Heart right ventricle (tissue), 16 donors: ENCODE measurements around the gene GLRX5. TPM values are rescaled to one million over a fixed set of nuclear protein-coding genes. Genes with fewer than 3 reads are reported as not detected.
"Not testable (repeated sequence)": the region's sequence is repeated elsewhere in the genome, so short reads cannot be mapped to it uniquely, and the experiment has no call there.

ENCODE experiments used
- ATAC-seq, 8 donors: fragments of 200-7000 bp; cut with Tn5 transposase; one replicate each; pipeline ENCODE4 v1.9.1; 2020; ENCODE audit warnings: mild to moderate bottlenecking in 8 of 8, moderate library complexity in 8 of 8, moderate number of reproducible peaks in 1 of 8
- DNase-seq, 2 donors: peaks; one replicate each; pipeline ENCODE4 v3.0.0-alpha.2; 2020
- H3K27ac ChIP-seq, 10 donors: fragments of 200-600 bp; sonication (generic) in 2 of 10; one replicate each; pipeline versions ENCODE4 v1.5.0 to v1.8.0; 2020 to 2022; ENCODE audit warnings: mild to moderate bottlenecking in 3 of 10
- H3K27me3 ChIP-seq, 7 donors: fragments of 200-600 bp; one replicate each; pipeline ENCODE4 v1.8.0; 2021 to 2022; ENCODE audit warnings: mild to moderate bottlenecking in 2 of 7
- H3K36me3 ChIP-seq, 9 donors: fragments of 200-600 bp; sonication (generic) in 1 of 9; one replicate each; pipeline versions ENCODE4 v1.5.0 to v1.8.0; 2020 to 2022; ENCODE audit warnings: mild to moderate bottlenecking in 2 of 9
- H3K4me1 ChIP-seq, 9 donors: fragments of 200-600 bp; sonication (generic) in 1 of 9; one replicate each; pipeline versions ENCODE4 v1.5.0 to v1.8.0; 2020 to 2022; ENCODE audit warnings: mild to moderate bottlenecking in 4 of 9
- H3K4me3 ChIP-seq, 10 donors: fragments of 200-600 bp; sonication (generic) in 2 of 10; one replicate each; pipeline versions ENCODE4 v1.5.0 to v1.8.0; 2020 to 2022; ENCODE audit warnings: mild to moderate bottlenecking in 7 of 10, moderate library complexity in 2 of 10
- H3K9me3 ChIP-seq, 11 donors: fragments of 200-600 bp in 10 of 11; sonication (generic) in 2 of 11; one replicate each; pipeline versions ENCODE4 v1.5.0 to v1.8.0; 2013 to 2022; ENCODE audit warnings: mild to moderate bottlenecking in 2 of 11, control low read depth in 1 of 11, moderate library complexity in 1 of 11
- CTCF ChIP-seq, 9 donors: fragments of 200-600 bp; sonication (generic) in 2 of 9; IDR thresholded peaks; one replicate each; pipeline versions ENCODE4 v1.5.0 to v1.8.0; 2021 to 2022; ENCODE audit warnings: antibody characterized with exemption in 9 of 9, mild to moderate bottlenecking in 5 of 9, moderate library complexity in 1 of 9
- WGBS, 2 donors: extraction: QIAGEN DNeasy Blood & Tissue Kit; methylation state at CpG; one replicate each; pipeline ENCODE4 v1.1.7; 2013; ENCODE audit warnings: inconsistent platforms in 1 of 2; 5-methylcytosine and 5-hydroxymethylcytosine counted together
- intact Hi-C, 10 donors: fragments of 100-400 bp; cut with DNase I; formaldehyde crosslinking; loops; one replicate each; pipeline versions ENCODE4 v1.11.1 to v1.14.2; 2022
- polyA plus RNA-seq, 2 donors: library from polyadenylated mRNA; stranded (reverse); fragments of 200-250 nt; gene quantifications; one replicate each; pipeline ENCODE4 v1.2.3, GENCODE V29; 2013
- total RNA-seq, 10 donors: library from RNA; stranded (reverse); fragmentation: NEBNext Ultra II Directional in 3 of 10; extraction: Animal tissue kit (Norgen Biotek cat#: 25700) in 3 of 10; gene quantifications; one replicate each; pipeline versions ENCODE4 v1.2.1 to v1.2.4, GENCODE V29; 2021 to 2023
- donor health status: Arrhythmogenic right ventricular cardiomyopathy.
- donor health status: ischemic (EF 13 %, LVEDD 7.1; RV severe dilation, severe dysfunction).
- donor health status: healthy with polysubstance abuse.
- donor health status: DM: no; HTN: yes; CAD: no.
- donor health status: DM: no; HTN: no; CAD: no.
- donor health status: ischemic (EF 25% LVEDD 6.9; RV normal size, moderate dysfunction).
- donor health status: ischemic (EF 25% LVEDD 5.7; RV mildly dilated, moderate dysfunction).
- donor health status: healthy.
- donor health status: DM: yes; HTN: yes; CAD: no.
- donor health status: Ischemic cardiomyopathy.
- donor health status: ischemic (EF 35%, LVEDD 5.7; RV mildly dilated, moderate dysfunction).
- donor health status: nonischemic (EF 11% LVEDD 7.7; RV severe dilation, severe dysfunction).
- donor health status: DM: yes; HTN: yes; CAD: no.
- donor health status: PGD.
- donor health status: ischemic (EF 29% LVEDD 5.4; RV normal size, mild dysfunction).
- donor health status: nonischemic (EF 23%, LVEDD 6.1; RV moderate dilation, normal function).

Gene GLRX5
- total and polyA plus RNA-seq, 12 donors, result 49.8 to 121 (median 86.8) TPM

GRCh38 chr14:95573313-95573712 lies 38.5 kb downstream of the GLRX5 start:
- Histone ChIP-seq H3K4me3 (no peak overlapping the region), H3K36me3 (no peaks in the 10 kb centered on the region), H3K4me1 (no peaks in the 10 kb centered on the region), H3K9me3 (no peaks in the 10 kb centered on the region), H3K27ac (no peak overlapping the region), H3K27me3 (peaks cover 0 to 5% (median 0%) of the 10 kb centered on the region in 7 donors)
- WGBS, 2 donors, result 94 to 95% methylated on average over 7 of the region's 7 CpGs
- DNase-seq, result no peak
- no peak for ATAC-seq
- no peak for TF ChIP-seq CTCF (IDR thresholded peaks at IDR 0.05)
- intact Hi-C loops, result no loop called here

- Histone ChIP-seq H3K9me3 (no peaks in the 10 kb centered on the region), H3K4me3 (no peak overlapping the region), H3K27ac (no peak overlapping the region), H3K27me3 (peaks cover 0 to 5% (median 0%) of the 10 kb centered on the region in 7 donors), H3K4me1 (no peaks in the 10 kb centered on the region), H3K36me3 (no peaks in the 10 kb centered on the region)
- intact Hi-C loops, result no loop called here
- no peak for TF ChIP-seq CTCF (IDR thresholded peaks at IDR 0.05)
- ATAC-seq, result no peak
- DNase-seq, result no peak
- WGBS, 2 donors, result 33 to 37% methylated on average over 3 of the region's 3 CpGs
These were observed 41.1 kb downstream of the GLRX5 start for GRCh38 chr14:95575840-95576473.

- Histone ChIP-seq H3K27me3 (peaks cover 0 to 5% (median 0%) of the 10 kb centered on the region in 7 donors), H3K4me1 (no peaks in the 10 kb centered on the region), H3K4me3 (no peak overlapping the region), H3K9me3 (no peaks in the 10 kb centered on the region), H3K27ac (no peak overlapping the region), H3K36me3 (no peaks in the 10 kb centered on the region)
- 75 to 78% methylated on average over 12 of the region's 12 CpGs for WGBS, 2 donors
- no peak for TF ChIP-seq CTCF (IDR thresholded peaks at IDR 0.05)
- no peak for DNase-seq
- no peak for ATAC-seq
- intact Hi-C loops, result no loop called here
These were observed 42.4 kb downstream of the GLRX5 start for GRCh38 chr14:95577067-95577800.

GRCh38 chr14:95577870-95578269 lies 43.0 kb downstream of the GLRX5 start:
- Histone ChIP-seq H3K4me3 (no peak overlapping the region), H3K27me3 (peaks cover 0 to 5% (median 0%) of the 10 kb centered on the region in 7 donors), H3K9me3 (no peaks in the 10 kb centered on the region), H3K27ac (no peak overlapping the region), H3K36me3 (no peaks in the 10 kb centered on the region), H3K4me1 (no peaks in the 10 kb centered on the region)
- ATAC-seq (no peak), DNase-seq (no peak)
- 20 to 28% methylated on average over 3 of the region's 3 CpGs for WGBS, 2 donors
- TF ChIP-seq CTCF (IDR thresholded peaks at IDR 0.05), result no peak
- intact Hi-C loops, result no loop called here

GRCh38 chr14:95583836-95584617 lies 49.2 kb downstream of the GLRX5 start:
- H3K9me3 ChIP-seq, result peaks cover 0 to 13% (median 0%) of the 10 kb centered on the region in 11 donors
- intact Hi-C loops, H3K4me1 ChIP-seq, H3K36me3 ChIP-seq, H3K4me3 ChIP-seq, ATAC-seq, H3K27ac ChIP-seq, DNase-seq: not testable (repeated sequence)
- H3K27me3 ChIP-seq, result peaks cover 0 to 20% (median 7%) of the 10 kb centered on the region in 7 donors
- WGBS, 2 donors, result 78 to 81% methylated on average over 8 of the region's 8 CpGs
